ENCODE results near the gene CRB3.
A peak's percentile ranks its signal among the peaks of the same experiment; 100 is the strongest.

CRB3 gene

DNA sequence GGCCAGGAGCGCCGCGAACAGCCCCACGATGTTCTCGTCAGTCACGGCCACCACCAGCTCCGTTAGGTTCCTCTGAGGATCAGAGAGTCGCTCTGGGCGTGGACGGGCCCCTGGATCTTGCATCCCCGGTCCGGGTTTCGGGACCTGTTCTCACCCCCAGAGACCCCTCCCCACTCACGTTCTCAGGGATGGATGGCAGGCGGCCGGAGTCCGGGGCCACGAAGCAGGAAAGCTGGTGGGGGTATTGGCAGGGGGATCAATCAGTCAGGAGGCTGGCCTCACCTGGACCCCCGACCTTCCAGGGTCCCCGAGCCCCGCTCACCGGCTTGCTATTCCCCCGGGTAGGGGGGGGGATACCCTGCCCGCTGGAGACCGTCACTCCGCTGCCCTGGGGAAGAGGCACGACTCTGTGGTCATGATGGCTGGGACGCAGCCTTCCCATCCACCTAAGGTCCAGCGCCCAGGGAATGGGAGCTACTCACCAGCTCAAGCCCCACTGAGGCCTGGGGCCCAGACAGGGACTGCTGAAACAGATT lies 12.9 kb downstream of the CRB3 start:
- peaks cover 17% of the 10 kb centered on the region for H3K9me3 ChIP-seq

DNA sequence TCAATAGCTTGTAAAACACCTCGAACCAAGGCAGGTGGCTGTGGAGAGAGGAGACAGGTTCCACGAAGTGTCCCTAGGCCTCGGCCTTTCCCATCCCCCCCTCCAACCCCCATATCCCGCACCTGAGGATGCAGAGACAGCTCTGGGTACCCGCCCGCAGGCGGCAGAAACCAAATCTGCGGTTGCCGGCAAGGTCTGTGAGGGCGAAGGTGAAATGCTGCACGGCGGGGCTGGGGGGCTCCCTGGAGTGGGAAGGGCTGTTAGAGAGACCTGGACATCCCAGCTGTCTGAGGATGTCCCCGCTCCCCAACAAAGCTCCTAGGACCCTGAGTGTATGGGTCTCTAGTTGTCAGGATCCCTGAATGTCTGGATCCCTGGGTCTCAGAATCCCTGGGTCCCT lies 14.7 kb downstream of the CRB3 start:
- no peaks in the 10 kb centered on the region for H4K20me1 ChIP-seq
- H3K4me3 ChIP-seq: no peak overlapping the region
- peaks cover 29% of the 10 kb centered on the region for H3K36me3 ChIP-seq
- H3K4me1 ChIP-seq: peaks cover 48% of the 10 kb centered on the region
- H3K27me3 ChIP-seq: no peaks in the 10 kb centered on the region
- no peak overlapping the region for H3K9ac ChIP-seq
- TF ChIP-seq Cebpa-rat (IDR thresholded peaks at IDR 0.05): no peak
- H3K9me3 ChIP-seq: peaks cover 17% of the 10 kb centered on the region
- H3K27ac ChIP-seq: peak overlapping the region; percentile 30; the same call in 1 of the 2 replicates
- no peak overlapping the region for H3K4me2 ChIP-seq

More for the DNA sequence above, 12.9 kb downstream of the CRB3 start:
- Histone ChIP-seq H3K4me3 (no peak overlapping the region), H3K27ac (no peak overlapping the region), H4K20me1 (no peaks in the 10 kb centered on the region), H3K9ac (no peak overlapping the region), H3K4me1 (peaks cover 30% of the 10 kb centered on the region), H3K27me3 (no peaks in the 10 kb centered on the region), H3K4me2 (no peak overlapping the region), H3K36me3 (peaks cover 34% of the 10 kb centered on the region)
- no peak for TF ChIP-seq Cebpa-rat (IDR thresholded peaks at IDR 0.05)

DNA sequence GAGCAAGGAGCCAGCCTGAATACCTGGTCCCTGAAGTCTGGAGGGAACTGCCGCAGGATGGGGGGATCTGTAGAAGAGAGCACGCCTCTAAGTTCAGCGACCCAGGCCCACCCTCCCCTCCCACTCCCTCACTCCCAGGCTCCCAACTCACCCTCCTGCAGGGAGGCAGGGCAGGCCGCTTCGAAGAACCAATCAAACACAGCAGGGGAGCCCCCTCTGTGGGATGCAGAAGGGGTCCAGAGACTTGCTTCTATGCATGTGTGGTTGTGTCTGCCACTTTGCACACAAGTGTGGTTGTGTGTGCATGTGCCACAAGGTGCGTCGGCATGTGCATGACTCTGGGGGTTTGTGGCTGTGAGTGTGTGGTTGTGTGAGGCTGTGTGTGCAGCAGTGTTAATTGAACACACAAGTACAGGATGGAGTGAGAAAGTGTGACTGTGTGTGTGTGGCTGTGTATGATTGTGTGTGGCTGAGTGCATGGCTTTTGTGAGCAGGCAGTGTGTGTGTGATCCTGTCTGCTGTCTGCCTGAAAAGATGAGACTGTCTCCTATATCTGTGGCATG lies 15.8 kb downstream of the CRB3 start:
- H3K36me3 ChIP-seq: peaks cover 29% of the 10 kb centered on the region
- H3K9ac ChIP-seq: 0 out of 2 replicates have a peak overlapping the region, but pooled peaks have one; percentile 38
- H4K20me1 ChIP-seq: no peaks in the 10 kb centered on the region
- TF ChIP-seq Cebpa-rat (IDR thresholded peaks at IDR 0.05): no peak
- peak overlapping the region; percentile 98 for H3K4me2 ChIP-seq
- no peaks in the 10 kb centered on the region for H3K27me3 ChIP-seq
- H3K4me3 ChIP-seq: no peak overlapping the region
- H3K27ac ChIP-seq: no peak overlapping the region
- H3K9me3 ChIP-seq: peaks cover 17% of the 10 kb centered on the region
- H3K4me1 ChIP-seq: peaks cover 48% of the 10 kb centered on the region

DNA sequence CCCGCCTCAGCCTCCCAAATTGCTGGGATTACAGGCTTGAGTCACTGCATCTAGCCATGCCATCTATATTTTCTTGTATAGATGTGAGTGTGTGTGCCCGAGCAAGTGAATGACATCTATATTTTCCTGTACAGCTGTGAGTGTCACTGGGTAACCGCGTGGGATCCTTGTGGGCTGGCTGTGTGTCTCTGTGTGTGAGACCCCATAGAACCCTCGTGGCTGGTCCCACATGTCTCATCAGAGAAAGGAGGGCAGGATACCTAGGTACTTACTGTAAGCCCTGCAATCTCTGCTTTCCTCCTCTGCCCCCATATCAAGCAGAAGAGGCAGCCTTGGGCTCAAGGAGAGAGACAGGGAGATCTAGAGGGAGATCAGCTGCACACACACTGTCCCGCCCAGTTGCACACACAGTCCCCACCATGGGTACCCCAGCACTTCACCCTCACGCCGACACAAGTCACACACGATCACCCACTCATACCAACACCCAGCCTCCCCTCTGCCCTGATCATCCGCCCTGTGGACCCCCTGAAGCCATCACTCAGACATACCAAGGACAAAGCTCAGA lies 16.9 kb downstream of the CRB3 start:
- no peak for TF ChIP-seq Cebpa-rat (IDR thresholded peaks at IDR 0.05)
- peak overlapping the region; percentile 72 for H3K4me3 ChIP-seq
- peak overlapping the region; percentile 95 for H3K27ac ChIP-seq
- no peaks in the 10 kb centered on the region for H3K27me3 ChIP-seq
- H3K9me3 ChIP-seq: peaks cover 17% of the 10 kb centered on the region
- H3K4me1 ChIP-seq: peaks cover 48% of the 10 kb centered on the region
- H4K20me1 ChIP-seq: no peaks in the 10 kb centered on the region
- peak overlapping the region; percentile 98 for H3K4me2 ChIP-seq
- peak overlapping the region; percentile 85 for H3K9ac ChIP-seq
- H3K36me3 ChIP-seq: peaks cover 20% of the 10 kb centered on the region

DNA sequence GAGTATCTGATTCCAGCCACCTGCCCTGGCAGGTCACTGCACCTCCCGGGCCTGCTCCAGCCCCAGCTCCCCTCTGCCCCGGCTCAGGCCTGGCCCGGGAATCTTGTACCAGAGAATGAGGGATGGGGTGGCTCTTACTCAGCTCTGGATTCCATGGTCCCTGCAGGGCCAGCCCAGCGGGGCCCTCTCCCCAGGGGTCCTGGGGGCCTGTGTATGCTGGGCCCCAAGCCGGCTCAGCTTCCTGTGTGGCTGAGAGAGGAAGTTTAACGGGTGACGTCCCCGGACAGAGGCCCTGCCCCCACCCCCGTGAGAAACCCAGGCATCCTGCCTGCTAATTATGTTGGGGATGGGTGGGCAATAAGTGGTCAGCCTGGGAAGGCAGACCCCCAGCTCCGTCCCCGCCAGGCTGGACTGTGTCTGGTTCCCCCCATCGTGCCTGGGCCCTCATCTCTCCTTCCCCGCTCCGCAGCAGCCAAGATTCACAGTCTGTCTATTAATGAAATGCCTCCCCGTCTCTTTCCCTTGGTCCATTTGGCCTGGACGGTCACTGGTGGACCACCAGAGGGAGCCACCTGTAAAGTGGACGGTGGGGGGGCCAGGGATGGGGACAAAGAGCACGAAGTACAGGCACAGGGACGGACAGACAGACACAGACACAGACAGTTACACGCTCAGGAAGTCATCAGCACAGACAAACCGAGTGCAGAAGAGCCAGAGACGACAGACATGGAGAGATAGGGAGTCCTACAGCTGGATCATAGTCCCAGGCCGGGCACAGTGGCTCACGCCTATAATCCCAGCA lies 17.7 kb downstream of the CRB3 start, which contains the start of gene DENND1C:
Gene DENND1C (minus strand): TSS at position 247 of the 802 bp plus-strand sequence. CDS start 92 bp downstream, at position 155.
- no peak for TF ChIP-seq Cebpa-rat (IDR thresholded peaks at IDR 0.05)
- peaks cover 48% of the 10 kb centered on the region for H3K4me1 ChIP-seq
- peaks cover 12% of the 10 kb centered on the region for H3K36me3 ChIP-seq
- peak within 1 kb of the TSS; percentile 85 for H3K9ac ChIP-seq
- H3K4me2 ChIP-seq: peak within 1 kb of the TSS; percentile 98
- peak within 1 kb of the TSS; percentile 72 for H3K4me3 ChIP-seq
- H3K27ac ChIP-seq: peak within 1 kb of the TSS; percentile 95
- H4K20me1 ChIP-seq: no peaks in the 10 kb centered on the region
- no peaks in the 10 kb centered on the region for H3K27me3 ChIP-seq
- peaks cover 9% of the 10 kb centered on the region for H3K9me3 ChIP-seq

DNA sequence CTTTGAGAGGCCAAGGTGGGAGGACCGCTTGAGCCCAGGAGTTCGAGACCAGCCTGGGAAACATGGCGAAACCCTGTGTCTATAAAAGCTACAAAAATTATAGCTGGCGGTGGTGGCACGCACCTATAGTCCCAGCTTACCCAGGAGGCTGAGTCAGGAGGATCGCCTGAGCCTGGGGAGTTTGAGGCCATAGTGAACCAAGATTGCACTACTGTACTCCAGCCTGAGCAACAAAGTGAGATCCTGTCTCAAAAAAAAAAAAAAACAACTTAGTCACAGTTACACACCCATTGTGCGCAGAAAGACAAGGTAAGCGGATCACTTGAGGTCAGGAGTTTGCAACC lies 18.2 kb downstream of the CRB3 start:
- no peak for TF ChIP-seq Cebpa-rat (IDR thresholded peaks at IDR 0.05)
- H3K4me2 ChIP-seq: peak overlapping the region; percentile 98
- peak overlapping the region; percentile 85 for H3K9ac ChIP-seq

DNA sequence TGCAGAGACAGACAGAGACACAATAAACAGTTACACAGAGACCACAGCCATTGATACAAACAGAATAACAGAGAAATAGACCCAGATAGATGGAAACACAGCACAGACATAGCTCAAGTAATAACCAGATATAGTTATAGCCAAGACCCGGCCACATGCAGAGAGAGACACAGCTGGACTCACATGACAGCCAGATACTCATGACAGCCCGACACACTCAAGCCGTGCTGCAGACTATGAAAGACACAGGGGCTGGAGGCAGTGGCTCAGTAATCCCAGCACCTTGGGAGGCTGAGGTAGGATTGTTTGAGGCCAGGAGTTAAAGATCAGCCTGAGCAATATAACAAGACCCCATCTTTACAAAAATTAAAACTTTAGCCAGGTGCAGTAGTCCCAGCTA lies 19.2 kb downstream of the CRB3 start:
- Histone ChIP-seq H3K4me2 (peak overlapping the region; percentile 98; the same call in 1 of the 2 replicates), H3K4me3 (no peak overlapping the region), H3K27me3 (no peaks in the 10 kb centered on the region), H3K36me3 (peaks cover 7% of the 10 kb centered on the region), H3K9me3 (peaks cover 8% of the 10 kb centered on the region; the same call in 1 of the 2 replicates), H4K20me1 (no peaks in the 10 kb centered on the region), H3K9ac (no peak overlapping the region), H3K4me1 (peaks cover 48% of the 10 kb centered on the region), H3K27ac (peak overlapping the region; percentile 38)
- no peak for TF ChIP-seq Cebpa-rat (IDR thresholded peaks at IDR 0.05)

More for the DNA sequence above, 18.2 kb downstream of the CRB3 start:
- H3K4me3 ChIP-seq: peak overlapping the region; percentile 72; the same call in 1 of the 2 replicates
- H3K27me3 ChIP-seq: no peaks in the 10 kb centered on the region
- H3K36me3 ChIP-seq: peaks cover 7% of the 10 kb centered on the region
- H4K20me1 ChIP-seq: no peaks in the 10 kb centered on the region
- H3K27ac ChIP-seq: peak overlapping the region; percentile 95
- peaks cover 48% of the 10 kb centered on the region for H3K4me1 ChIP-seq
- H3K9me3 ChIP-seq: peaks cover 8% of the 10 kb centered on the region; the same call in 1 of the 2 replicates

DNA sequence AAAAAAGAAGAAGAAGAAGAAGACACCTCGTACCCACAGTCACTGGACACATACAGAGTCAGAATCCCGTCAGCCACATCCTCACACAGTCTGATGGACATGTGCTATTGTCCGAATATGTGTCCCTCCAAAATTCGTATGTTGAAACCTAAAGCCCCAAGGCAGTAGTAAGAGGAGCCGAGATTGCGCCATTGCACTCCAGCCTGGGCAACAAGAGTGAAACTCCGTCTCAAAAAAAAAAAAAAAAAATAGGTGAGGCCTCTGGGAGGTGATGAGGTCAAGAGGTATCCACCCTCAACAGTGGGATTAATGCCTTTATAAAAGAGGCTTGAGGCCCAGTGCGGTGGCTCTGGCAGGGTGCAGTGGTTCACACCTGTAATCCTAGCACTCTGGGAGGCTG lies 20.2 kb downstream of the CRB3 start:
- TF ChIP-seq Cebpa-rat (IDR thresholded peaks at IDR 0.05): no peak
- H3K4me2 ChIP-seq: no peak overlapping the region

DNA sequence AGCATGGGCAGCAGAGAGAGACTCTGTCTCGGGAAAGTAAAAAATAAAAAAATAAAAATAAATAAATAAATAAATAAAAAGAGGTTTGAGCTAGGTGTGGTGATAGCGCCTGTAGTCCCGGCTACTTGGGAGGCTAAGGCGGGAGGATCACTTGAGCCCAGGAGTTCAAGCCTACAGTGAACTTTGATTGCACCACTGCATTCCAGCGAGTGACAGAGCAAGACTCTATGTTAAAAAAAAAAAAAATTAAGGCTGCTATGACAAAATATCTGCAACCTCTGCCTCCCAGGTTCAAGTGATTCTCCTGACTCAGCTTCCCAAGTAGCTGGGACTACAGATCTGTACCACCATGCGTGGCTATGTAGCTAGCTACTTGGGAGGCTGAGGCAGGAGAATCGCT lies 20.8 kb downstream of the CRB3 start:
- Histone ChIP-seq H3K9me3 (no peaks in the 10 kb centered on the region), H3K4me2 (no peak overlapping the region), H4K20me1 (no peaks in the 10 kb centered on the region), H3K9ac (no peak overlapping the region), H3K27ac (no peak overlapping the region), H3K36me3 (no peaks in the 10 kb centered on the region), H3K27me3 (no peaks in the 10 kb centered on the region), H3K4me1 (peaks cover 39% of the 10 kb centered on the region), H3K4me3 (no peak overlapping the region)
- TF ChIP-seq Cebpa-rat (IDR thresholded peaks at IDR 0.05): no peak

More for the DNA sequence above, 20.2 kb downstream of the CRB3 start:
- peaks cover under 1% of the 10 kb centered on the region; the same call in 1 of the 2 replicates for H3K36me3 ChIP-seq
- no peak overlapping the region for H3K9ac ChIP-seq
- H3K27ac ChIP-seq: no peak overlapping the region
- H4K20me1 ChIP-seq: no peaks in the 10 kb centered on the region
- no peaks in the 10 kb centered on the region for H3K27me3 ChIP-seq
- no peak overlapping the region for H3K4me3 ChIP-seq
- H3K4me1 ChIP-seq: peaks cover 45% of the 10 kb centered on the region
- peaks cover 1% of the 10 kb centered on the region; the same call in 1 of the 2 replicates for H3K9me3 ChIP-seq

Data from BLaER1 (cell line).